Measurements from ENCODE around the gene RPLP1.

DNA sequence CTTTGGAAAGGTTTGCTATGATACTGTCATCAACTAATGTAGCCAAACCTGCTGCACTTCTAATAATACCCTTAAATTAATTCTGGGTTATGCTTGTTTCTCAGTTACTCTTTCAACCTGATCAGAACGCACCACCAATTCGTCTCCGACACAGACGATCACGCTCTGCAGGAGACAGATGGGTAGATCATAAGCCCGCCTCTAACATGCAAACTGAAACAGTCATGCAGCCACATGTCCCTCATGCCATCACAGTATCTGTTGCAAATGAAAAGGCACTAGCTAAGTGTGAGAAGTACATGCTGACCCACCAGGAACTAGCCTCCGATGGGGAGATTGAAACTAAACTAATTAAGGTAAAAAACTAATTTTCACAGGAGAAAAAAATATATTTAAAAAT, 7.9 kb upstream of the RPLP1 start:
- TF ChIP-seq, protein P1, sequence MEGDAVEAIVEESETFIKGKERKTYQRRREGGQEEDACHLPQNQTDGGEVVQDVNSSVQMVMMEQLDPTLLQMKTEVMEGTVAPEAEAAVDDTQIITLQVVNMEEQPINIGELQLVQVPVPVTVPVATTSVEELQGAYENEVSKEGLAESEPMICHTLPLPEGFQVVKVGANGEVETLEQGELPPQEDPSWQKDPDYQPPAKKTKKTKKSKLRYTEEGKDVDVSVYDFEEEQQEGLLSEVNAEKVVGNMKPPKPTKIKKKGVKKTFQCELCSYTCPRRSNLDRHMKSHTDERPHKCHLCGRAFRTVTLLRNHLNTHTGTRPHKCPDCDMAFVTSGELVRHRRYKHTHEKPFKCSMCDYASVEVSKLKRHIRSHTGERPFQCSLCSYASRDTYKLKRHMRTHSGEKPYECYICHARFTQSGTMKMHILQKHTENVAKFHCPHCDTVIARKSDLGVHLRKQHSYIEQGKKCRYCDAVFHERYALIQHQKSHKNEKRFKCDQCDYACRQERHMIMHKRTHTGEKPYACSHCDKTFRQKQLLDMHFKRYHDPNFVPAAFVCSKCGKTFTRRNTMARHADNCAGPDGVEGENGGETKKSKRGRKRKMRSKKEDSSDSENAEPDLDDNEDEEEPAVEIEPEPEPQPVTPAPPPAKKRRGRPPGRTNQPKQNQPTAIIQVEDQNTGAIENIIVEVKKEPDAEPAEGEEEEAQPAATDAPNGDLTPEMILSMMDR (IDR thresholded peaks at IDR 0.05) = no peak
- no peak for TF ChIP-seq POLR2A (IDR thresholded peaks at IDR 0.05)
